Myometrial cell (primary cell): ENCODE data around the gene BCKDHB. TPM values are rescaled to one million over a fixed set of nuclear protein-coding genes. Genes with fewer than 3 reads are reported as not detected.

Experiments used
- total RNA-seq: library from RNA; depleted of rRNA; stranded (reverse); fragments of >200 nt; gene quantifications from 2 replicates; pipeline ENCODE4 v1.2.3, GENCODE V29; 2015

BCKDHB gene
- 10.4 and 11.5 TPM in 2 replicates for total RNA-seq

GRCh38 chr6:80106418-80107235 is at the start of gene BCKDHB:
TSS of gene BCKDHB (plus strand) at chr6:80106671. CDS start at chr6:80106694, 23 bp downstream.

Other genes starting within 250 kb of the BCKDHB start
- 9.8 and 10.8 TPM in 2 replicates for gene ELOVL4, start 159.1 kb upstream of the BCKDHB start, total RNA-seq
- gene TTK, start 102.0 kb upstream of the BCKDHB start, total RNA-seq = 20.5 and 30.3 TPM in 2 replicates